SK-N-SH (cell line): Measurements from ENCODE around the gene PRSS48.

Experiments
- CTCF ChIP-seq: fragments of 200-600 bp; sonication (generic); IDR thresholded peaks from 2 replicates; pipeline ENCODE4 v1.6.1; 2017; ENCODE audit warnings: antibody characterized with exemption, mild to moderate bottlenecking, moderate library complexity
- POLR2AphosphoS5 ChIP-seq: IDR thresholded peaks from 2 replicates; pipeline ENCODE4 v1.6.1; 2012; ENCODE audit warnings: low read depth, low read length
- REST ChIP-seq: IDR thresholded peaks from 2 replicates; pipeline ENCODE4 v1.6.1; 2012; ENCODE audit warnings: mild to moderate bottlenecking, low read depth, low read length, moderate library complexity
- SMC3 ChIP-seq: IDR thresholded peaks from 2 replicates; pipeline ENCODE4 v1.6.1; 2012; ENCODE audit warnings: low read depth, low read length, improper control_type of control experiment
- TF ChIP-seq, protein P1 (sequence below): IDR thresholded peaks from 2 replicates; pipeline ENCODE4 v1.4.0; 2012; ENCODE audit warnings: low read depth

- TF ChIP-seq CTCF (no peak), POLR2AphosphoS5 (no peak), SMC3 (no peak), REST (no peak)
- TF ChIP-seq, protein P1, sequence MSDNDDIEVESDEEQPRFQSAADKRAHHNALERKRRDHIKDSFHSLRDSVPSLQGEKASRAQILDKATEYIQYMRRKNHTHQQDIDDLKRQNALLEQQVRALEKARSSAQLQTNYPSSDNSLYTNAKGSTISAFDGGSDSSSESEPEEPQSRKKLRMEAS, result no peak
These were observed 19.3 kb downstream of the PRSS48 start for GRCh38 chr4:151296227-151296626.
